H1 (cell line): ENCODE measurements around the gene MAGOH. TPM values are rescaled to one million over a fixed set of nuclear protein-coding genes. Genes with fewer than 3 reads are reported as not detected.
A peak's percentile ranks its signal among the peaks of the same experiment; 100 is the strongest.

Experiments
- CTCF ChIA-PET: fragments of 300-600 bp; sonication (Branson Sonifier 250); formaldehyde crosslinking; loops from one replicate; lab custom pipeline; 2021; ENCODE audit not compliant: partially characterized antibody; lab: Charles Lee
- POLR2A ChIA-PET: fragments of 300-600 bp; sonication (Branson Sonifier 250); formaldehyde crosslinking; loops from one replicate; lab custom pipeline; 2021; ENCODE audit warnings: inconsistent platforms; ENCODE audit not compliant: partially characterized antibody; lab: Charles Lee
- DNase-seq, 2 experiments: peaks; one replicate each; pipeline versions ENCODE4 v3.0.0 to v3.0.0-alpha.2; 2010 to 2022; ENCODE audit warnings: low spot score in 2 of 2, low read depth in 1 of 2, mixed read lengths in 1 of 2
- FAIRE-seq: peaks from 2 replicates; lab custom pipeline; 2011; peaks lifted over from hg19 to GRCh38; lab: Jason Lieb, UNC
- H2AFZ ChIP-seq: 2 replicates; pipeline ENCODE4 v1.8.1; 2012; ENCODE audit warnings: low read length, inconsistent platforms
- H2AK5ac ChIP-seq: 2 replicates; pipeline ENCODE4 v1.6.1; 2013; ENCODE audit warnings: low read depth, low read length
- H2BK120ac ChIP-seq: replicated peaks from 2 replicates; pipeline ENCODE3; 2013; ENCODE audit warnings: low read depth, low read length, inconsistent platforms
- H2BK12ac ChIP-seq: 2 replicates; pipeline ENCODE4 v1.6.1; 2013; ENCODE audit warnings: low read depth, low read length
- H2BK15ac ChIP-seq: 2 replicates; pipeline ENCODE4 v1.6.1; 2013; ENCODE audit warnings: low read length
- H2BK20ac ChIP-seq: 2 replicates; pipeline ENCODE4 v1.6.1; 2013; ENCODE audit warnings: low read length
- H2BK5ac ChIP-seq: 2 replicates; pipeline ENCODE4 v1.6.1; 2013; ENCODE audit warnings: low read depth, low read length
- H3K14ac ChIP-seq: 2 replicates; pipeline ENCODE4 v1.6.1; 2013; ENCODE audit warnings: inconsistent platforms; ENCODE audit not compliant: insufficient read length
- H3K18ac ChIP-seq: 2 replicates; pipeline ENCODE4 v1.6.1; 2013; ENCODE audit warnings: low read length; ENCODE audit errors: extremely low read depth
- H3K23ac ChIP-seq: 2 replicates; pipeline ENCODE4 v1.6.1; 2013; ENCODE audit warnings: inconsistent platforms; ENCODE audit not compliant: insufficient read length
- H3K23me2 ChIP-seq: 2 replicates; pipeline ENCODE4 v1.6.1; 2013; ENCODE audit warnings: low read depth, low read length
- H3K27ac ChIP-seq: 2 replicates; pipeline ENCODE4 v1.6.1; 2011; ENCODE audit warnings: low read depth, low read length, inconsistent platforms
- H3K27me3 ChIP-seq, 4 experiments: replicated peaks in 1 of 4; 1 replicate in 1 of 4; 2 replicates in 3 of 4; pipeline versions ENCODE4 v1.6.1 to v1.8.1; 2011 to 2013; ENCODE audit warnings: low read length in 3 of 4, mild to moderate bottlenecking in 3 of 4, inconsistent platforms in 2 of 4, mixed read lengths in 2 of 4, moderate library complexity in 1 of 4; ENCODE audit not compliant: control insufficient read depth in 3 of 4, insufficient read depth in 3 of 4; ENCODE audit errors: extremely low read depth in 1 of 4
- H3K36me3 ChIP-seq, 4 experiments: 2 replicates each; pipeline versions ENCODE4 v1.6.1 to v1.8.1; 2011 to 2013; ENCODE audit warnings: mild to moderate bottlenecking in 4 of 4, low read length in 3 of 4, moderate library complexity in 2 of 4, control low read depth in 1 of 4, inconsistent platforms in 1 of 4; ENCODE audit not compliant: insufficient read depth in 4 of 4, control insufficient read depth in 2 of 4
- H3K4ac ChIP-seq: replicated peaks from 2 replicates; pipeline ENCODE3; 2013; ENCODE audit warnings: low read length, low read depth, mixed read lengths, inconsistent platforms; ENCODE audit not compliant: insufficient read length
- H3K4me1 ChIP-seq, 4 experiments: replicated peaks in 1 of 4; 1 replicate in 1 of 4; 2 replicates in 3 of 4; pipeline versions ENCODE4 v1.6.1 to v1.8.1; 2011 to 2013; ENCODE audit warnings: low read length in 3 of 4, inconsistent platforms in 2 of 4, mixed read lengths in 1 of 4; ENCODE audit not compliant: insufficient read depth in 4 of 4, control insufficient read depth in 3 of 4
- H3K4me2 ChIP-seq, 2 experiments: 2 replicates each; pipeline versions ENCODE4 v1.6.1 to v1.8.1; 2011 to 2013; ENCODE audit warnings: low read depth in 2 of 2, low read length in 2 of 2, control low read depth in 1 of 2, inconsistent platforms in 1 of 2, mild to moderate bottlenecking in 1 of 2; ENCODE audit not compliant: insufficient read depth in 1 of 2
- H3K4me3 ChIP-seq, 4 experiments: fragments of 200-600, 300-600 bp in 1 of 4; sonication (generic), shearing (Covaris generic), sonication (Bioruptor Twin) in 1 of 4; 2 replicates each; pipeline versions ENCODE4 v1.5.1 to v1.8.1; 2011 to 2016; ENCODE audit warnings: low read length in 4 of 4, low read depth in 3 of 4, control low read depth in 2 of 4, inconsistent platforms in 2 of 4, mild to moderate bottlenecking in 2 of 4, mixed read lengths in 1 of 4, moderate library complexity in 1 of 4; ENCODE audit not compliant: insufficient read depth in 2 of 4; ENCODE audit errors: extremely low read depth in 1 of 4
- H3K56ac ChIP-seq: replicated peaks from 2 replicates; pipeline ENCODE3; 2013; ENCODE audit warnings: low read depth, mild to moderate bottlenecking, mixed read lengths, low read length, inconsistent platforms; ENCODE audit not compliant: insufficient read length
- H3K79me1 ChIP-seq: 2 replicates; pipeline ENCODE4 v1.6.1; 2013; ENCODE audit warnings: low read depth, low read length, control low read depth
- H3K79me2 ChIP-seq, 2 experiments: 2 replicates each; pipeline versions ENCODE4 v1.6.1 to v1.8.1; 2012 to 2013; ENCODE audit warnings: low read length in 2 of 2, mild to moderate bottlenecking in 2 of 2, inconsistent platforms in 1 of 2; ENCODE audit not compliant: insufficient read depth in 2 of 2, control insufficient read depth in 1 of 2
- H3K9ac ChIP-seq, 4 experiments: replicated peaks in 1 of 4; 1 replicate in 1 of 4; 2 replicates in 3 of 4; pipeline versions ENCODE4 v1.6.1 to v1.8.1; 2011 to 2013; ENCODE audit warnings: low read depth in 3 of 4, low read length in 3 of 4, control low read depth in 2 of 4, mild to moderate bottlenecking in 2 of 4, moderate library complexity in 2 of 4, inconsistent platforms in 1 of 4; ENCODE audit errors: extremely low read depth in 1 of 4
- H3K9me3 ChIP-seq, 2 experiments: 2 replicates each; pipeline versions ENCODE4 v1.6.1 to v1.8.1; 2012 to 2013; ENCODE audit warnings: mild to moderate bottlenecking in 2 of 2, moderate library complexity in 2 of 2, control low read depth in 1 of 2, inconsistent platforms in 1 of 2, low read depth in 1 of 2, low read length in 1 of 2, mixed read lengths in 1 of 2; ENCODE audit not compliant: insufficient read depth in 2 of 2
- H4K20me1 ChIP-seq, 2 experiments: replicated peaks in 1 of 2; 2 replicates each; pipeline versions ENCODE3 to v1.8.1; 2011 to 2013; ENCODE audit warnings: inconsistent platforms in 2 of 2, low read length in 2 of 2, mild to moderate bottlenecking in 1 of 2; ENCODE audit not compliant: insufficient read depth in 2 of 2, control insufficient read depth in 1 of 2
- H4K5ac ChIP-seq: 2 replicates; pipeline ENCODE4 v1.6.1; 2013; ENCODE audit warnings: low read length, low read depth, mixed read lengths, inconsistent platforms; ENCODE audit not compliant: insufficient read length
- H4K8ac ChIP-seq: 2 replicates; pipeline ENCODE4 v1.8.0; 2013; ENCODE audit warnings: mild to moderate bottlenecking, moderate library complexity, low read length, inconsistent platforms; ENCODE audit not compliant: insufficient read depth; ENCODE audit errors: extremely low read depth
- H4K91ac ChIP-seq: replicated peaks from 2 replicates; pipeline ENCODE3; 2013; ENCODE audit warnings: low read length, mixed read lengths, inconsistent platforms; ENCODE audit not compliant: insufficient read length
- BACH1 ChIP-seq: IDR thresholded peaks from 2 replicates; pipeline ENCODE4 v1.6.1; 2012; ENCODE audit warnings: low read length, improper control_type of control experiment
- CEBPB ChIP-seq: IDR thresholded peaks from 2 replicates; pipeline ENCODE4 v1.6.1; 2012; ENCODE audit warnings: low read depth, low read length
- CHD2 ChIP-seq: IDR thresholded peaks from 2 replicates; pipeline ENCODE4 v1.6.1; 2012; ENCODE audit warnings: low read length, improper control_type of control experiment
- CREB1 ChIP-seq: IDR thresholded peaks from 2 replicates; pipeline ENCODE4 v1.6.1; 2012; ENCODE audit warnings: inconsistent platforms
- CTBP2 ChIP-seq: IDR thresholded peaks from 2 replicates; pipeline ENCODE4 v1.7.0; 2011; ENCODE audit warnings: borderline replicate concordance, mild to moderate bottlenecking, moderate library complexity, mixed read lengths, low read length; ENCODE audit not compliant: insufficient read depth, insufficient read length
- GABPA ChIP-seq: IDR thresholded peaks from 2 replicates; pipeline ENCODE4 v1.6.1; 2011; ENCODE audit warnings: mild to moderate bottlenecking, low read length, moderate library complexity, borderline replicate concordance; ENCODE audit not compliant: insufficient read depth
- JUND ChIP-seq: IDR thresholded peaks from 2 replicates; pipeline ENCODE4 v1.6.1; 2011; ENCODE audit warnings: mild to moderate bottlenecking, improper control_type of control experiment, low read length
- KDM1A ChIP-seq: fragments of 200-600, 300-600 bp; sonication (generic); IDR thresholded peaks from 2 replicates; pipeline ENCODE4 v1.7.1; 2016; ENCODE audit warnings: mild to moderate bottlenecking, low read length, borderline replicate concordance
- POLR2AphosphoS5 ChIP-seq: IDR thresholded peaks from 2 replicates; pipeline ENCODE4 v1.6.1; 2011; ENCODE audit warnings: low read depth, low read length
- RBBP5 ChIP-seq: IDR thresholded peaks from 2 replicates; pipeline ENCODE4 v1.7.1; 2012; ENCODE audit warnings: low read depth, mild to moderate bottlenecking, inconsistent platforms, low read length, moderate library complexity, borderline replicate concordance
- SP1 ChIP-seq: IDR thresholded peaks from 2 replicates; pipeline ENCODE4 v1.6.1; 2011; ENCODE audit warnings: low read depth, low read length
- SP2 ChIP-seq: IDR thresholded peaks from 2 replicates; pipeline ENCODE4 v1.6.1; 2012; ENCODE audit warnings: mild to moderate bottlenecking, low read length, inconsistent platforms
- SUZ12 ChIP-seq: fragments of 200-600 bp; sonication (generic); IDR thresholded peaks from 2 replicates; pipeline ENCODE4 v1.6.1; 2012; ENCODE audit warnings: mild to moderate bottlenecking, inconsistent platforms, low read length, moderate library complexity, mixed read lengths
- TAF1 ChIP-seq: IDR thresholded peaks from 2 replicates; pipeline ENCODE4 v1.6.1; 2011; ENCODE audit warnings: mild to moderate bottlenecking, low read depth, low read length
- WGBS, 2 experiments: shearing (Covaris generic) in 1 of 2; methylation state at CpG; one replicate each; pipeline versions ENCODE4 v1.1.6 to v1.1.7; 2013 to 2015; ENCODE audit warnings: low lambda C conversion rate in 2 of 2, mixed read lengths in 2 of 2, inconsistent platforms in 1 of 2, low coverage in 1 of 2, missing lambda C conversion rate in 1 of 2; ENCODE audit not compliant: insufficient replicate concordance in 2 of 2, insufficient coverage in 1 of 2, insufficient read length in 1 of 2; ENCODE audit errors: extremely low coverage in 1 of 2, missing lambda C conversion rate in 1 of 2; 5-methylcytosine and 5-hydroxymethylcytosine counted together
- polyA plus RNA-seq, 7 experiments: library from polyadenylated mRNA; depleted of rRNA in 3 of 7; stranded (reverse) in 5 of 7; unstranded in 2 of 7; fragments of >200 nt in 5 of 7; fragments of 200-250 nt in 2 of 7; gene quantifications; 1 replicate in 5 of 7; 2 replicates in 1 of 7; 4 replicates in 1 of 7; pipeline versions ENCODE4 v1.2.1 to v1.2.3, GENCODE V29; 2011 to 2013; ENCODE audit warnings: missing spikeins in 2 of 7, mixed read lengths in 2 of 7
- total RNA-seq: library from RNA; stranded (reverse); fragmentation: NEBNext Ultra II Directional; extraction: Animal tissue kit (Norgen Biotek cat#: 25700); gene quantifications from 2 replicates; pipeline ENCODE4 v1.2.1, GENCODE V29; 2021
- TF ChIP-seq, protein P1 (sequence below): IDR thresholded peaks from 2 replicates; pipeline ENCODE4 v1.6.1; 2012; ENCODE audit warnings: inconsistent platforms

The MAGOH gene
- total and polyA plus RNA-seq, 2 of the 8 experiments (the other 6 are each of a cell fraction or from before 2014, with no cell fraction given) = 46.9 to 74.3 TPM

DNA sequence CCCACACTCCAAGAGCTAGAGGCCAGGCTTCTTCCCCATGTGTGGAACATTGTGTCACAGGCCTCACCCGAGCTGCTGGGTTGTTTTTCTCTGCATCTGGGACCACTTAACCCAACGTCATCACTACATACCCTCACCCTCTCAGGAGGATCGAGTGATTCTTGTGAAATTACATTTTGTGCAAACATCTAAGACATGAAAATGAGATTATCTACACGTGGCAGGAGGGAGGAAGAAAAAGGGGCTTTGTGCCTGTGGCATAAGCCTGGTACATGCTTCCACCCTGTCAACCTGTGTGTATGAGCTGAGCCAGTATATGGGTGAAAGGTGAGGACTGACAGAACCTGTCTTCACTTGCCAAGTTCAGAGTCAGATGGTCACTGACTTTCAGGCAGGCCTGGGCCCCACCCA, 40.1 kb downstream of the MAGOH start:
- no peak overlapping the region for H4K91ac ChIP-seq
- no peak overlapping the region for H2BK15ac ChIP-seq
- ChIA-PET POLR2A (interaction anchor here (0.5 to 2.0 kb wide), 6 partner anchors 9 to 800 kb away, joined by 3 to 6 read pairs (median 4); no protein-coding TSS in a partner anchor), CTCF (interaction anchor here (0.6 to 5.7 kb wide), 3 partner anchors 12 to 56 kb away, joined by 3 to 42 read pairs (median 4); no protein-coding TSS in a partner anchor)
- H2BK120ac ChIP-seq = no peak overlapping the region
- peaks cover 2 to 6% (median 4%) of the 10 kb centered on the region in 4 experiments; a peak in 4 of 7 replicates for H3K4me1 ChIP-seq
- no peak overlapping the region for H2AFZ ChIP-seq
- no peak overlapping the region for H3K4ac ChIP-seq
- FAIRE-seq (no peak), DNase-seq (no peak)
- no peak overlapping the region; a peak in 1 of 8 replicates for H3K4me3 ChIP-seq
- peaks cover 0 to 20% (median 12%) of the 10 kb centered on the region in 4 experiments; a peak in 5 of 8 replicates for H3K36me3 ChIP-seq
- no peaks in the 10 kb centered on the region for H4K20me1 ChIP-seq
- no peak overlapping the region for H3K27ac ChIP-seq
- no peak overlapping the region for H3K56ac ChIP-seq
- H2AK5ac ChIP-seq = no peak overlapping the region
- peaks cover 0 to 8% of the 10 kb centered on the region in 2 experiments; a peak in 1 of 4 replicates for H3K79me2 ChIP-seq
- no peak overlapping the region for H3K23ac ChIP-seq
- 83% methylated on average over 4 of the region's 4 CpGs; no CpG with 5 or more reads in 1 of the 2 experiments for WGBS, 2 experiments
- no peaks in the 10 kb centered on the region for H3K9me3 ChIP-seq
- peak overlapping the region in 1 of 4 experiments; percentile 18; a peak in 1 of 7 replicates for H3K9ac ChIP-seq
- H4K8ac ChIP-seq = no peak overlapping the region
- peak overlapping the region in 1 of 2 experiments; percentile 93; a peak in 1 of 4 replicates for H3K4me2 ChIP-seq
- peaks cover 0 to 4% (median 1%) of the 10 kb centered on the region in 4 experiments; a peak in 4 of 7 replicates for H3K27me3 ChIP-seq
- H4K5ac ChIP-seq = no peak overlapping the region
- H2BK12ac ChIP-seq = no peak overlapping the region
- peaks cover 5% of the 10 kb centered on the region for H3K23me2 ChIP-seq
- no peaks in the 10 kb centered on the region; the same call in none of the 2 replicates for H3K79me1 ChIP-seq
- no peak overlapping the region for H2BK20ac ChIP-seq
- H3K14ac ChIP-seq = no peak overlapping the region
- no peak overlapping the region for H3K18ac ChIP-seq
- H2BK5ac ChIP-seq = no peak overlapping the region
- TF ChIP-seq GABPA = no peak
- no peak for TF ChIP-seq SP1
- TF ChIP-seq JUND = no peak
- TF ChIP-seq SP2 = no peak
- TF ChIP-seq BACH1 = no peak
- no peak for TF ChIP-seq RBBP5
- no peak for TF ChIP-seq CTBP2
- no peak for TF ChIP-seq CREB1
- TF ChIP-seq CEBPB = no peak
- TF ChIP-seq CHD2 = no peak
- TF ChIP-seq, protein P1, sequence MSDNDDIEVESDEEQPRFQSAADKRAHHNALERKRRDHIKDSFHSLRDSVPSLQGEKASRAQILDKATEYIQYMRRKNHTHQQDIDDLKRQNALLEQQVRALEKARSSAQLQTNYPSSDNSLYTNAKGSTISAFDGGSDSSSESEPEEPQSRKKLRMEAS = no peak
- TF ChIP-seq SUZ12 = no peak
- TF ChIP-seq KDM1A = no peak
- no peak for TF ChIP-seq POLR2AphosphoS5
- no peak for TF ChIP-seq TAF1
